GM12892 (cell line): Measurements from ENCODE around the gene CES2.
"Not testable (repeated sequence)": the region's sequence is repeated elsewhere in the genome, so short reads cannot be mapped to it uniquely, and the experiment has no call there.

Experiments
- DNase-seq: peaks from one replicate; pipeline ENCODE4 v3.0.0; 2011; ENCODE audit not compliant: insufficient read length
- FAIRE-seq: peaks from 2 replicates; lab custom pipeline; 2011; peaks lifted over from hg19 to GRCh38; lab: Jason Lieb, UNC
- POLR2A ChIP-seq: IDR thresholded peaks from 2 replicates; pipeline ENCODE4 v1.6.1; 2011; ENCODE audit warnings: low read depth, low read length, control low read depth
- POLR2AphosphoS5 ChIP-seq: IDR thresholded peaks from 2 replicates; pipeline ENCODE4 v1.6.1; 2011; ENCODE audit warnings: low read depth, low read length, control low read depth
- TAF1 ChIP-seq: IDR thresholded peaks from 2 replicates; pipeline ENCODE4 v1.6.1; 2011; ENCODE audit warnings: low read depth, mild to moderate bottlenecking, control low read depth, low read length, borderline replicate concordance

CES2 gene

GRCh38 chr16:66895999-66896398, 39.3 kb upstream of the CES2 start:
- TF ChIP-seq POLR2AphosphoS5 (no peak), TAF1 (no peak), POLR2A (no peak)
- DNase-seq (no peak), FAIRE-seq (no peak)

- not testable (repeated sequence) for FAIRE-seq
Measured at GRCh38 chr16:66896682-66897081, 38.6 kb upstream of the CES2 start.

GRCh38 chr16:66898207-66898606, 37.1 kb upstream of the CES2 start:
- FAIRE-seq (no peak), DNase-seq (no peak)
- TF ChIP-seq TAF1 (no peak), POLR2AphosphoS5 (no peak), POLR2A (no peak)

More at GRCh38 chr16:66896682-66897081, 38.6 kb upstream of the CES2 start:
- DNase-seq, result not testable (repeated sequence)

- TF ChIP-seq POLR2A (no peak), POLR2AphosphoS5 (no peak), TAF1 (no peak)
- FAIRE-seq, result no peak
- DNase-seq, result no peak
Measured at GRCh38 chr16:66898933-66899309, 36.4 kb upstream of the CES2 start.

GRCh38 chr16:66899310-66899944, 35.9 kb upstream of the CES2 start:
- TF ChIP-seq TAF1, result no peak
- TF ChIP-seq POLR2AphosphoS5, result no peak
- no peak for TF ChIP-seq POLR2A
- FAIRE-seq (no peak), DNase-seq (no peak)

GRCh38 chr16:66899945-66900710, 35.2 kb upstream of the CES2 start:
- DNase-seq, result no peak
- TF ChIP-seq POLR2AphosphoS5 (no peak), POLR2A (no peak), TAF1 (no peak)
- no peak for FAIRE-seq

GRCh38 chr16:66900721-66901441, 34.4 kb upstream of the CES2 start:
- FAIRE-seq (no peak), DNase-seq (no peak)
- TF ChIP-seq TAF1 (no peak), POLR2A (no peak), POLR2AphosphoS5 (no peak)

- DNase-seq (no peak), FAIRE-seq (no peak)
- TF ChIP-seq POLR2AphosphoS5 (no peak), POLR2A (no peak), TAF1 (no peak)
Measured at GRCh38 chr16:66901626-66902025, 33.7 kb upstream of the CES2 start.

GRCh38 chr16:66902648-66903543, 32.4 kb upstream of the CES2 start:
- FAIRE-seq (no peak), DNase-seq (peak; percentile 6)
- no peak for TF ChIP-seq POLR2A
- no peak for TF ChIP-seq POLR2AphosphoS5
- TF ChIP-seq TAF1, result no peak

- TF ChIP-seq TAF1, result no peak
- DNase-seq, result peak; percentile 20
- no peak for FAIRE-seq
Measured at GRCh38 chr16:66903544-66904427, 31.5 kb upstream of the CES2 start.

- peak; percentile 23 for DNase-seq
- TF ChIP-seq POLR2A, result no peak
- TF ChIP-seq POLR2AphosphoS5, result no peak
- TF ChIP-seq TAF1, result no peak
- FAIRE-seq, result no peak
Measured at GRCh38 chr16:66904428-66904845, 30.9 kb upstream of the CES2 start.
